ENCODE results near the gene NACA. TPM values are rescaled to one million over a fixed set of nuclear protein-coding genes. Genes with fewer than 3 reads are reported as not detected.

NACA gene
- polyA plus RNA-seq, 1 donor (not counting 4 experiments of a cell fraction or from before 2014, with no cell fraction given): 953 TPM

- Histone ChIP-seq H4K20me1 (ENCODE audit: control insufficient read depth, extremely low read depth, insufficient read depth, low read length) (peaks cover 40% of the 10 kb centered on the region), H3K27me3 (ENCODE audit: control insufficient read depth, extremely low read depth, insufficient read depth, low read length) (no peaks in the 10 kb centered on the region), H3K36me3 (ENCODE audit: control insufficient read depth in 2 of 2, extremely low read depth in 1 of 2, insufficient read depth in 2 of 2, low read length in 2 of 2) (peaks cover 34 to 42% of the 10 kb centered on the region in 2 experiments), H3K27ac (ENCODE audit: control insufficient read depth, insufficient read depth, low read length) (no peak overlapping the region), H3K4me2 (ENCODE audit: control insufficient read depth, extremely low read depth, insufficient read depth, low read depth, low read length) (no peak overlapping the region), H3K9me3 (ENCODE audit: control insufficient read depth, low read depth, low read length) (no peaks in the 10 kb centered on the region), H3K9ac (ENCODE audit: control insufficient read depth, extremely low read depth, insufficient read depth, low read length) (no peak overlapping the region), H3K79me2 (ENCODE audit: control insufficient read depth, insufficient read depth, low read length) (peaks cover 46% of the 10 kb centered on the region), H2AFZ (ENCODE audit: control insufficient read depth, low read length) (no peak overlapping the region), H3K4me3 (ENCODE audit: control insufficient read depth in 2 of 3, extremely low read depth in 1 of 3, insufficient read depth in 2 of 3, low read depth in 1 of 3, low read length in 3 of 3) (no peak overlapping the region), H3K9me1 (ENCODE audit: control insufficient read depth, extremely low read depth, insufficient read depth, low read length) (peaks cover 3% of the 10 kb centered on the region), H3K4me1 (ENCODE audit: control insufficient read depth, extremely low read depth, insufficient read depth, low read length) (no peaks in the 10 kb centered on the region)
- no peak for DNase-seq (ENCODE audit: low read depth, low spot score)
- TF ChIP-seq, protein P1, sequence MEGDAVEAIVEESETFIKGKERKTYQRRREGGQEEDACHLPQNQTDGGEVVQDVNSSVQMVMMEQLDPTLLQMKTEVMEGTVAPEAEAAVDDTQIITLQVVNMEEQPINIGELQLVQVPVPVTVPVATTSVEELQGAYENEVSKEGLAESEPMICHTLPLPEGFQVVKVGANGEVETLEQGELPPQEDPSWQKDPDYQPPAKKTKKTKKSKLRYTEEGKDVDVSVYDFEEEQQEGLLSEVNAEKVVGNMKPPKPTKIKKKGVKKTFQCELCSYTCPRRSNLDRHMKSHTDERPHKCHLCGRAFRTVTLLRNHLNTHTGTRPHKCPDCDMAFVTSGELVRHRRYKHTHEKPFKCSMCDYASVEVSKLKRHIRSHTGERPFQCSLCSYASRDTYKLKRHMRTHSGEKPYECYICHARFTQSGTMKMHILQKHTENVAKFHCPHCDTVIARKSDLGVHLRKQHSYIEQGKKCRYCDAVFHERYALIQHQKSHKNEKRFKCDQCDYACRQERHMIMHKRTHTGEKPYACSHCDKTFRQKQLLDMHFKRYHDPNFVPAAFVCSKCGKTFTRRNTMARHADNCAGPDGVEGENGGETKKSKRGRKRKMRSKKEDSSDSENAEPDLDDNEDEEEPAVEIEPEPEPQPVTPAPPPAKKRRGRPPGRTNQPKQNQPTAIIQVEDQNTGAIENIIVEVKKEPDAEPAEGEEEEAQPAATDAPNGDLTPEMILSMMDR (optimal IDR thresholded peaks at IDR 0.05 in 1 of 3, IDR thresholded peaks at IDR 0.05 in 1 of 3, conservative IDR thresholded peaks at IDR 0.05 in 1 of 3; ENCODE audit: extremely low read depth in 1 of 3, insufficient read depth in 2 of 3, low read length in 3 of 3): no peak
- TF ChIP-seq EZH2 (IDR thresholded peaks at IDR 0.05; ENCODE audit: low read length): no peak
- dilution Hi-C loops (cut with MboI; ENCODE audit: extremely low pct_ligation_motif_present, low sequenced_read_pairs): no loop called here
- FAIRE-seq: no peak
Measured at GRCh38 chr12:56714431-56714929, 10.6 kb downstream of the NACA start.

DNA sequence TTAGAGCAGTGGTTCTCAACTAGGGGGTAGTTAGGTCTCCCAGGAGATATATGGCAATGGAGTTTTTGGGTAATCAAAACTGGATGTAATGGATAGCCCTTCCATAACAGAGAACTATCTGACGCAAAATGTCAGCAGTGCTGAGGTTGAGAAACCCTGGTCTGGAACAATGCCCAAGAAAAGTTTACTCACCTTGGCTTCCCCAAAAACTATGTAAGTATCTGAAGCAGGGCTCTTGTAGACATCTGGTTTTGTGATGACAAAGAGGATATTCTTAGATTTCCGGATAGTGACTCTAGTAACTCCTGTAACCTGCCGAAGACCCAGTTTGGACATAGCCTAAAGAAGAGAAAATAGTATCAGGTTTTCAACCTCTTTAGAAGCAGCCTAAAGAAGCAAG, 11.8 kb downstream of the NACA start:
- FAIRE-seq (no peak), DNase-seq (ENCODE audit: low read depth, low spot score) (no peak)
- peaks cover 30 to 34% of the 10 kb centered on the region in 2 experiments for H3K36me3 ChIP-seq (ENCODE audit: control insufficient read depth in 2 of 2, extremely low read depth in 1 of 2, insufficient read depth in 2 of 2, low read length in 2 of 2)
- no peaks in the 10 kb centered on the region for H3K9me1 ChIP-seq (ENCODE audit: control insufficient read depth, extremely low read depth, insufficient read depth, low read length)
- no peak overlapping the region for H3K9ac ChIP-seq (ENCODE audit: control insufficient read depth, extremely low read depth, insufficient read depth, low read length)
- TF ChIP-seq, protein P1 (optimal IDR thresholded peaks at IDR 0.05 in 1 of 3, IDR thresholded peaks at IDR 0.05 in 1 of 3, conservative IDR thresholded peaks at IDR 0.05 in 1 of 3; ENCODE audit: extremely low read depth in 1 of 3, insufficient read depth in 2 of 3, low read length in 3 of 3): no peak
- TF ChIP-seq EZH2 (IDR thresholded peaks at IDR 0.05; ENCODE audit: low read length): no peak
- H3K4me2 ChIP-seq (ENCODE audit: control insufficient read depth, extremely low read depth, insufficient read depth, low read depth, low read length): no peak overlapping the region
- H3K27me3 ChIP-seq (ENCODE audit: control insufficient read depth, extremely low read depth, insufficient read depth, low read length): no peaks in the 10 kb centered on the region
- no peak overlapping the region for H3K4me3 ChIP-seq (ENCODE audit: control insufficient read depth in 2 of 3, extremely low read depth in 1 of 3, insufficient read depth in 2 of 3, low read depth in 1 of 3, low read length in 3 of 3)
- H3K79me2 ChIP-seq (ENCODE audit: control insufficient read depth, insufficient read depth, low read length): peaks cover 36% of the 10 kb centered on the region
- dilution Hi-C loops (cut with MboI; ENCODE audit: extremely low pct_ligation_motif_present, low sequenced_read_pairs): no loop called here
- H3K27ac ChIP-seq (ENCODE audit: control insufficient read depth, insufficient read depth, low read length): no peak overlapping the region
- no peak overlapping the region for H2AFZ ChIP-seq (ENCODE audit: control insufficient read depth, low read length)
- no peaks in the 10 kb centered on the region for H3K4me1 ChIP-seq (ENCODE audit: control insufficient read depth, extremely low read depth, insufficient read depth, low read length)
- no peaks in the 10 kb centered on the region for H3K9me3 ChIP-seq (ENCODE audit: control insufficient read depth, low read depth, low read length)
- peaks cover 31% of the 10 kb centered on the region for H4K20me1 ChIP-seq (ENCODE audit: control insufficient read depth, extremely low read depth, insufficient read depth, low read length)
